Ishikawa (cell line): ENCODE results near the gene MTMR4.

Experiments
- EP300 ChIP-seq: IDR thresholded peaks from 2 replicates; pipeline ENCODE4 v1.6.1; 2012; ENCODE audit warnings: borderline replicate concordance
- FOXM1 ChIP-seq: IDR thresholded peaks from 2 replicates; pipeline ENCODE4 v1.6.1; 2012; ENCODE audit warnings: low read depth, borderline replicate concordance
- YY1 ChIP-seq: IDR thresholded peaks from 2 replicates; pipeline ENCODE4 v1.6.1; 2012; ENCODE audit warnings: low read depth
- TF ChIP-seq, protein P1 (sequence below): IDR thresholded peaks from 2 replicates; pipeline ENCODE4 v1.6.1; 2012

DNA sequence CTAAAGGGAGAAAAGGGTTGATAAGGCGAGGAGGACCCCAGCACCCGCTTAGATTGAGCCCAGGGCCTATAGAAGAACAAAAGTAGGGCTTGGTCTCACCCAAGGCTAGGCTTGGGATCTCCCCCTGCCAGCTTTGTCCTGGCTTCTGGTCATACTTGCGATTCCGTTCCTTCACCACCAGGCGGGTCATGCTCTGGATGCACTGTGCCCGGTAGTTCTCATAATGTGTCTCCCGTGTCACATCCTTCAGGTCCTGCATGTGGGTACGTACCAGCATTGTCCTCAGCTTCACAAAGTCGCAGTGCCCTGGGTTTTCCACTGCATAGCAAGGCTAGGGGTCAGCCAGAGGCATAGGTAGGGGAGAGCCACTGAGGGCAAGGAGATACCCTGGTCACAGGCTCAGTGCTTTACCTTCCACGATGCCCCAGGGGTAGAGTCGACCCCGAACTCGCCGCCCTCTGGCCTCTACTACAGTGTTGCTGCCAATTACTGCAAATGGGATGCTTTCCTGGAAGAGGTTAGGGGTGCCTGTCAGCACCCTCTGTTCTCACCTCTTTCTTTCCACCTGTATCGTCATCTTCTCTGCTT, 6.5 kb upstream of the MTMR4 start:
- TF ChIP-seq EP300 (no peak), FOXM1 (no peak), YY1 (no peak)
- TF ChIP-seq, protein P1, sequence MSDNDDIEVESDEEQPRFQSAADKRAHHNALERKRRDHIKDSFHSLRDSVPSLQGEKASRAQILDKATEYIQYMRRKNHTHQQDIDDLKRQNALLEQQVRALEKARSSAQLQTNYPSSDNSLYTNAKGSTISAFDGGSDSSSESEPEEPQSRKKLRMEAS, result no peak
